Activated B cell treated with CpG ODN at 0.5 μM for 24 hours (primary cell): ENCODE measurements around the gene THOC5. TPM values are rescaled to one million over a fixed set of nuclear protein-coding genes. Genes with fewer than 3 reads are reported as not detected.
A peak's percentile ranks its signal among the peaks of the same experiment; 100 is the strongest.

ENCODE experiments used
- ATAC-seq: fragments of 200-7000 bp; cut with Tn5 transposase; one replicate; pipeline ENCODE4 v1.10.0; 2021; ENCODE audit warnings: low read depth, mild to moderate bottlenecking, moderate library complexity
- CTCF ChIA-PET: fragments of 350-600 bp; sonication (Branson Sonifier 250); formaldehyde crosslinking; loops from one replicate; lab custom pipeline; 2021; ENCODE audit warnings: antibody characterized with exemption; lab: Charles Lee
- POLR2A ChIA-PET: fragments of 350-600 bp; sonication (Branson Sonifier 250); formaldehyde crosslinking; loops from one replicate; lab custom pipeline; 2021; ENCODE audit warnings: antibody characterized with exemption; lab: Charles Lee
- DNase-seq: peaks from one replicate; pipeline ENCODE4 v3.0.0; 2022
- H3K27ac Mint-ChIP-seq: one replicate; pipeline ENCODE4 v1.8.0; 2020; ENCODE audit warnings: mixed read lengths
- H3K27me3 Mint-ChIP-seq: one replicate; pipeline ENCODE4 v1.8.0; 2021; ENCODE audit warnings: mixed read lengths
- H3K36me3 Mint-ChIP-seq: one replicate; pipeline ENCODE4 v1.8.0; 2021; ENCODE audit warnings: low read depth, mixed read lengths
- H3K4me1 Mint-ChIP-seq: one replicate; pipeline ENCODE4 v1.8.0; 2021; ENCODE audit warnings: mixed read lengths
- H3K4me3 Mint-ChIP-seq: one replicate; pipeline ENCODE4 v1.8.0; 2020; ENCODE audit warnings: mild to moderate bottlenecking, mixed read lengths
- H3K9me3 Mint-ChIP-seq: one replicate; pipeline ENCODE4 v1.8.0; 2020; ENCODE audit warnings: mixed read lengths
- CTCF ChIP-seq: fragments of 200-600 bp; IDR thresholded peaks from one replicate; pipeline ENCODE4 v1.8.0; 2022; ENCODE audit warnings: antibody characterized with exemption, mild to moderate bottlenecking
- intact Hi-C: fragments of 100-400 bp; cut with micrococcal nuclease; formaldehyde crosslinking; loops from one replicate; pipeline ENCODE4 v1.15.1; 2024
- total RNA-seq: library from RNA; stranded (reverse); gene quantifications from 2 replicates; pipeline ENCODE4 v1.2.3, GENCODE V29; 2022

THOC5 gene
- total RNA-seq, 1 donor from 2014 or later = 44.1 TPM

- no peak for ATAC-seq
- no peak for DNase-seq
- no peaks in the 10 kb centered on the region for H3K36me3 Mint-ChIP-seq
- ChIA-PET POLR2A (interaction anchor here (0.6 kb wide), 1 partner anchor 16 kb away, joined by 3 read pairs; no protein-coding TSS in a partner anchor), CTCF (interaction anchor here (1.4 kb wide), 1 partner anchor 117 kb away, joined by 4 read pairs; no protein-coding TSS in a partner anchor)
- H3K4me1 Mint-ChIP-seq = peaks cover 29% of the 10 kb centered on the region
- no peak overlapping the region for H3K27ac Mint-ChIP-seq
- no peak for TF ChIP-seq CTCF
- peaks cover 39% of the 10 kb centered on the region for H3K27me3 Mint-ChIP-seq
- no peaks in the 10 kb centered on the region for H3K9me3 Mint-ChIP-seq
- peak overlapping the region; percentile 46 for H3K4me3 Mint-ChIP-seq
- intact Hi-C loops = no loop called here
These were observed 72.9 kb downstream of the THOC5 start for GRCh38 chr22:29480512-29481264.

- ChIA-PET CTCF (interaction anchor here (1.4 kb wide), 1 partner anchor 116 kb away, joined by 4 read pairs; no protein-coding TSS in a partner anchor), POLR2A (interaction anchor here (0.6 kb wide), 1 partner anchor 15 kb away, joined by 3 read pairs; no protein-coding TSS in a partner anchor)
- intact Hi-C loops = no loop called here
- H3K36me3 Mint-ChIP-seq = no peaks in the 10 kb centered on the region
- TF ChIP-seq CTCF = no peak
- peaks cover 40% of the 10 kb centered on the region for H3K27me3 Mint-ChIP-seq
- no peak overlapping the region for H3K4me3 Mint-ChIP-seq
- no peak overlapping the region for H3K27ac Mint-ChIP-seq
- DNase-seq (no peak), ATAC-seq (no peak)
- H3K9me3 Mint-ChIP-seq = no peaks in the 10 kb centered on the region
- peaks cover 34% of the 10 kb centered on the region for H3K4me1 Mint-ChIP-seq
These were observed 73.4 kb downstream of the THOC5 start for GRCh38 chr22:29480262-29480511.

- no peak for ATAC-seq
- Mint-ChIP-seq H3K27ac (no peak within 1 kb of the TSS), H3K4me3 (no peak within 1 kb of the TSS), H3K27me3 (peaks cover 39% of the 10 kb centered on the region), H3K36me3 (no peaks in the 10 kb centered on the region), H3K9me3 (no peaks in the 10 kb centered on the region), H3K4me1 (peaks cover 35% of the 10 kb centered on the region)
- POLR2A ChIA-PET = no interaction called here
- intact Hi-C loops = loop anchor here (5.0 to 10.0 kb wide), 3 partner anchors 33 to 85 kb away; no protein-coding TSS in a partner anchor
- TF ChIP-seq CTCF = no peak
- CTCF ChIA-PET = interaction anchor here (1.4 kb wide), 1 partner anchor 116 kb away, joined by 4 read pairs; no protein-coding TSS in a partner anchor
- DNase-seq = no peak
These were observed 73.9 kb downstream of the THOC5 start, which contains the start of gene NEFH for GRCh38 chr22:29479417-29480261. TSS of gene NEFH (plus strand) at chr22:29480218. CDS start at chr22:29480263, 45 bp downstream.

GRCh38 chr22:29478326-29479276, 75.0 kb downstream of the THOC5 start:
- CTCF ChIA-PET = no interaction called here
- intact Hi-C loops = loop anchor here (5.0 to 10.0 kb wide), 3 partner anchors 34 to 84 kb away; no protein-coding TSS in a partner anchor
- POLR2A ChIA-PET = no interaction called here
- no peak overlapping the region for H3K4me3 Mint-ChIP-seq
- peaks cover 39% of the 10 kb centered on the region for H3K27me3 Mint-ChIP-seq
- H3K36me3 Mint-ChIP-seq = no peaks in the 10 kb centered on the region
- H3K27ac Mint-ChIP-seq = no peak overlapping the region
- no peak for ATAC-seq
- DNase-seq = no peak
- peaks cover 35% of the 10 kb centered on the region for H3K4me1 Mint-ChIP-seq
- TF ChIP-seq CTCF = no peak
- H3K9me3 Mint-ChIP-seq = no peaks in the 10 kb centered on the region
